Endodermal cell (in vitro differentiated cells): ENCODE data around the gene CEP295NL. TPM values are rescaled to one million over a fixed set of nuclear protein-coding genes. Genes with fewer than 3 reads are reported as not detected.

Experiments used
- DNase-seq: peaks from one replicate; pipeline ENCODE4 v3.0.0-alpha.2; 2017
- H3K27ac ChIP-seq: 2 replicates; pipeline ENCODE4 v1.5.1; 2013; ENCODE audit warnings: mild to moderate bottlenecking, low read depth, low read length, moderate library complexity
- H3K27me3 ChIP-seq: 2 replicates; pipeline ENCODE4 v1.6.1; 2013; ENCODE audit warnings: mild to moderate bottlenecking, low read length, moderate library complexity; ENCODE audit not compliant: insufficient read depth, control insufficient read depth, poor library complexity, severe bottlenecking
- H3K36me3 ChIP-seq: 2 replicates; pipeline ENCODE4 v1.7.0; 2013; ENCODE audit warnings: mild to moderate bottlenecking, low read length, moderate library complexity; ENCODE audit not compliant: control insufficient read depth, insufficient read depth
- H3K4me1 ChIP-seq: one replicate; pipeline ENCODE4 v1.7.0; 2013; ENCODE audit warnings: low read length; ENCODE audit not compliant: control insufficient read depth, insufficient read depth
- H3K4me3 ChIP-seq: 2 replicates; pipeline ENCODE4 v1.5.1; 2013; ENCODE audit warnings: mild to moderate bottlenecking, low read length, moderate library complexity
- H3K9ac ChIP-seq: 2 replicates; pipeline ENCODE4 v1.6.1; 2013; ENCODE audit warnings: mild to moderate bottlenecking, low read length, moderate library complexity; ENCODE audit not compliant: poor library complexity, severe bottlenecking; ENCODE audit errors: extremely low read depth
- H3K9me3 ChIP-seq: 2 replicates; pipeline ENCODE4 v1.6.1; 2013; ENCODE audit warnings: mild to moderate bottlenecking, low read length, moderate library complexity; ENCODE audit not compliant: control insufficient read depth
- H3K27ac Mint-ChIP-seq: 2 replicates; pipeline ENCODE4 v1.8.0; 2020; ENCODE audit warnings: mixed read lengths
- H3K27me3 Mint-ChIP-seq: 2 replicates; pipeline ENCODE4 v1.8.0; 2021; ENCODE audit warnings: mild to moderate bottlenecking, mixed read lengths; ENCODE audit not compliant: insufficient read depth
- H3K36me3 Mint-ChIP-seq: 2 replicates; pipeline ENCODE4 v1.8.0; 2020; ENCODE audit warnings: low read depth, mixed read lengths
- H3K4me1 Mint-ChIP-seq: 2 replicates; pipeline ENCODE4 v1.8.0; 2020; ENCODE audit warnings: mixed read lengths
- H3K4me3 Mint-ChIP-seq: 2 replicates; pipeline ENCODE4 v1.8.0; 2020; ENCODE audit warnings: mild to moderate bottlenecking, moderate library complexity, mixed read lengths
- H3K9me3 Mint-ChIP-seq: 2 replicates; pipeline ENCODE4 v1.8.0; 2020; ENCODE audit warnings: mild to moderate bottlenecking, mixed read lengths
- WGBS, 2 experiments: methylation state at CpG; one replicate each; pipeline versions ENCODE4 v1.1.5 to v1.1.7; 2013; ENCODE audit warnings: missing lambda C conversion rate in 2 of 2, mixed read lengths in 1 of 2; ENCODE audit not compliant: insufficient coverage in 1 of 2, insufficient read length in 1 of 2; 5-methylcytosine and 5-hydroxymethylcytosine counted together
- total RNA-seq, 2 donors: library from RNA; stranded (reverse); fragmentation: NEBNext Ultra II Directional in 1 of 2; extraction: Animal tissue kit (Norgen Biotek cat#: 25700) in 1 of 2; gene quantifications; 2 replicates in 1 of 2; 3 replicates in 1 of 2; pipeline ENCODE4 v1.2.1, GENCODE V29; 2021
- TF ChIP-seq, protein P1 (sequence below): fragments of 200-600 bp; sonication (generic); conservative IDR thresholded peaks from 2 replicates; pipeline ENCODE4 v1.5.0; 2021; ENCODE audit warnings: antibody characterized with exemption, mild to moderate bottlenecking

Gene CEP295NL
- total RNA-seq, 2 donors from 2014 or later, result 0.97 to 2.2 TPM

DNA sequence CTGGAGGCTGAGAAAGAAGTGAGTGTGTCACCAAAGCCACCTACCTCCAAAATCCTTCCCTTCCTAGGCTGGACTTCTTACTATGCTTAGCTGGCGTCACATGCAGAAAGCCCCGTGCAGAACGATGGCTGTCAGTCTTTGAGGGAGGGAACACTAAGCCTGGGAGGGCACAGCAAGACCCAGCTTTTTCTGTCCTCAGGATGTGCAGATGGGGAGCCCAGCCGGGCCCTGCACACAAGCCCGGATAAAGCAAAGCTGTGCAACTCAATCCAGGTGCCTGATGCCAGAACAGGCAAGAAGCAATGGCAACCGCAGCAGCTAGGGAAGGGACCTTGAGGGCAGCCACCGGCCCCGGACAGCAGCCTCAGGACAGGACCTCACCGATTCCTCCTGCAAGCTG is 48.5 kb downstream of the CEP295NL start:
- peaks cover 10% of the 10 kb centered on the region for H3K36me3 Mint-ChIP-seq
- no peaks in the 10 kb centered on the region for H3K9me3 Mint-ChIP-seq
- Histone ChIP-seq H3K4me1 (no peaks in the 10 kb centered on the region), H3K4me3 (no peak overlapping the region), H3K9ac (no peak overlapping the region), H3K9me3 (no peaks in the 10 kb centered on the region), H3K36me3 (peaks cover 5% of the 10 kb centered on the region), H3K27me3 (no peaks in the 10 kb centered on the region), H3K27ac (no peak overlapping the region)
- no peaks in the 10 kb centered on the region for H3K27me3 Mint-ChIP-seq
- 94 to 98% methylated on average over 4 to 7 of the region's 9 CpGs for WGBS, 2 experiments
- TF ChIP-seq, protein P1, sequence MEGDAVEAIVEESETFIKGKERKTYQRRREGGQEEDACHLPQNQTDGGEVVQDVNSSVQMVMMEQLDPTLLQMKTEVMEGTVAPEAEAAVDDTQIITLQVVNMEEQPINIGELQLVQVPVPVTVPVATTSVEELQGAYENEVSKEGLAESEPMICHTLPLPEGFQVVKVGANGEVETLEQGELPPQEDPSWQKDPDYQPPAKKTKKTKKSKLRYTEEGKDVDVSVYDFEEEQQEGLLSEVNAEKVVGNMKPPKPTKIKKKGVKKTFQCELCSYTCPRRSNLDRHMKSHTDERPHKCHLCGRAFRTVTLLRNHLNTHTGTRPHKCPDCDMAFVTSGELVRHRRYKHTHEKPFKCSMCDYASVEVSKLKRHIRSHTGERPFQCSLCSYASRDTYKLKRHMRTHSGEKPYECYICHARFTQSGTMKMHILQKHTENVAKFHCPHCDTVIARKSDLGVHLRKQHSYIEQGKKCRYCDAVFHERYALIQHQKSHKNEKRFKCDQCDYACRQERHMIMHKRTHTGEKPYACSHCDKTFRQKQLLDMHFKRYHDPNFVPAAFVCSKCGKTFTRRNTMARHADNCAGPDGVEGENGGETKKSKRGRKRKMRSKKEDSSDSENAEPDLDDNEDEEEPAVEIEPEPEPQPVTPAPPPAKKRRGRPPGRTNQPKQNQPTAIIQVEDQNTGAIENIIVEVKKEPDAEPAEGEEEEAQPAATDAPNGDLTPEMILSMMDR, result no peak
- no peak for DNase-seq
- H3K4me1 Mint-ChIP-seq, result no peaks in the 10 kb centered on the region
- no peak overlapping the region for H3K4me3 Mint-ChIP-seq
- H3K27ac Mint-ChIP-seq, result no peak overlapping the region

DNA sequence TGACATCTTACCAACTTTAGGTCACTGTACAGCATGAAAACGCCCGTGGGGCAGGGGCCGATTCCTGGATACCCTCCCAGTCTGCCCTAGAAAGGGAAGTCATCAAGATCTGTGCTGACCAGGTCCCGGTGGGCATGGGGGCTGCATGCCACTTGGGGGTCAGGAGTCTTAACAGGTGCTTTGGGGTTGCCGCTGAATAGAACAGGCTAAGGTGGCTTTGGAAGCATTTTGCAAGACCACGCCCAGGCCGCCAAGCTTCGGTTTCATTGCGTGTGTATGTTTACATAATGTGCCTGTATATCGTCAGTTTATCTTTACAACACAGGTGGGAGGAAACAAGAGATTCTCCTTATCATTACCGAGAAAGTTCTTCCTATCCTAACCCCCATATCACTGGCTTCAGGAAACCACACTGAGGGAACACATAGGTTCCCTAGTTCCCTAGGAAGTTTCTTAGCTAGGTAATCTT is 49.0 kb downstream of the CEP295NL start:
- no peaks in the 10 kb centered on the region for H3K27me3 Mint-ChIP-seq
- WGBS, 2 experiments, result 92 to 93% methylated on average over 9 to 11 of the region's 11 CpGs

DNA sequence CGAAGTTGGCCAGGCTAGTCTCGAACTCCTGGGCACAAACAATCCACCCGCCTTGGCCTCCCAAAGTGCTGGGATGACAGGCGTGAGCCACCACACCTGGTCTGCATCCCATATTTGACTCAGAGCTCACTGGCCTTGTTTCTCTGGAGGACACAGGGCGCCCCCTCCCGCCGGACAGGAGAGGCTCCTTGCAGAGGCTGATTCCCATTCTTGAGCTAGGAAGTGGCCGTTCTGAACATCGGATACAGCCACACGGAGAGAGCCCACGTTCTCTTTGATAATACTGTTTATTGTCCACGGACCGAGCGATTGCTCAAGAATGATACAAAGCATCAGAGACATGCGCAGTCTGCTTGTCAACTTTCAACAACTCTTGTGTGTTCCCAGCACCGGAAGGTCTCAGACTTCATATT is 50.3 kb downstream of the CEP295NL start:
- Histone ChIP-seq H3K4me1 (no peaks in the 10 kb centered on the region), H3K27me3 (no peaks in the 10 kb centered on the region), H3K9ac (no peak overlapping the region), H3K27ac (no peak overlapping the region), H3K9me3 (no peaks in the 10 kb centered on the region), H3K4me3 (no peak overlapping the region), H3K36me3 (peaks cover 5% of the 10 kb centered on the region)
- Mint-ChIP-seq H3K4me1 (no peaks in the 10 kb centered on the region), H3K27ac (no peak overlapping the region), H3K9me3 (no peaks in the 10 kb centered on the region), H3K4me3 (no peak overlapping the region), H3K36me3 (peaks cover 9% of the 10 kb centered on the region), H3K27me3 (no peaks in the 10 kb centered on the region)
- WGBS, 2 experiments, result 89 to 94% methylated on average over 15 to 16 of the region's 16 CpGs
- DNase-seq, result peak; percentile 78
- TF ChIP-seq, protein P1, result peak; percentile 43

More for the DNA sequence above, 49.0 kb downstream of the CEP295NL start:
- no peak overlapping the region for H3K9ac ChIP-seq
- no peaks in the 10 kb centered on the region for H3K9me3 Mint-ChIP-seq
- H3K27me3 ChIP-seq, result no peaks in the 10 kb centered on the region
- H3K4me1 ChIP-seq, result no peaks in the 10 kb centered on the region
- no peaks in the 10 kb centered on the region for H3K9me3 ChIP-seq
- peaks cover 10% of the 10 kb centered on the region for H3K36me3 Mint-ChIP-seq
- no peaks in the 10 kb centered on the region for H3K4me1 Mint-ChIP-seq
- no peak for DNase-seq
- H3K27ac ChIP-seq, result no peak overlapping the region
- peaks cover 5% of the 10 kb centered on the region for H3K36me3 ChIP-seq
- TF ChIP-seq, protein P1, result no peak
- no peak overlapping the region for H3K4me3 ChIP-seq
- H3K27ac Mint-ChIP-seq, result no peak overlapping the region
- H3K4me3 Mint-ChIP-seq, result no peak overlapping the region
